Measurements from ENCODE around the gene GRIA4.

Gene GRIA4

DNA sequence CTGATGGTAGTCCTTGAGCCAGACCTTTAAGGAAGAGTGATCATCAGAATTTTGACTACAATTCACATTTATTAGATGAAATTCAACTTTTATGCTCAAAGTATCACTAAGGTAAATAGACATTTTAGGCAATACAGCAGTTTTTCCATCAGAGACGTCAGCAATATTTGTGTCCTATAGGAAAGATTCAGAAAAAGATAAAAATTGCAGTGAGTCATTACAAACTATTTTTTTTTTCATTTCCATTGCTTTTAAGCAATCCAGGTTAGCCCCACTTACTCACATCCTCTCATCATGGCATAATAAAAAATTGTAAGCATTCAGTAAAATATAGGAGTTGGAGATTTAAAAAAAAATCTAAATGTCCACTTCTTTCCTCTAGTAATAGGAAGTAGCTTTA is 365.3 kb downstream of the GRIA4 start:
- Histone ChIP-seq H3F3A (ENCODE audit: insufficient read depth) (no peaks in the 10 kb centered on the region), H3K27me3 (ENCODE audit: low read length) (no peaks in the 10 kb centered on the region), H3K27ac (ENCODE audit: low read depth, low read length) (no peak overlapping the region), H3K9me3 (ENCODE audit: insufficient read depth, low read length) (no peaks in the 10 kb centered on the region), H3K36me3 (ENCODE audit: low read length) (no peaks in the 10 kb centered on the region), H3K4me2 (ENCODE audit: low read depth, low read length, poor library complexity, severe bottlenecking) (no peak overlapping the region), H4K20me1 (ENCODE audit: low read depth, low read length) (no peaks in the 10 kb centered on the region), H3K9ac (ENCODE audit: low read length) (no peak overlapping the region), H3K9me2 (replicated peaks; ENCODE audit: insufficient read depth, low read length) (no peaks in the 10 kb centered on the region), H3K79me2 (ENCODE audit: insufficient read depth, low read length) (no peaks in the 10 kb centered on the region), H3K4me3 (ENCODE audit: insufficient read depth, low read length, poor library complexity, severe bottlenecking) (no peak overlapping the region), H2AFZ (ENCODE audit: low read depth, low read length, severe bottlenecking) (no peak overlapping the region)
- TF ChIP-seq EZH2phosphoT487 (conservative IDR thresholded peaks at IDR 0.05; ENCODE audit: low read length), result no peak
- TF ChIP-seq, protein P1, sequence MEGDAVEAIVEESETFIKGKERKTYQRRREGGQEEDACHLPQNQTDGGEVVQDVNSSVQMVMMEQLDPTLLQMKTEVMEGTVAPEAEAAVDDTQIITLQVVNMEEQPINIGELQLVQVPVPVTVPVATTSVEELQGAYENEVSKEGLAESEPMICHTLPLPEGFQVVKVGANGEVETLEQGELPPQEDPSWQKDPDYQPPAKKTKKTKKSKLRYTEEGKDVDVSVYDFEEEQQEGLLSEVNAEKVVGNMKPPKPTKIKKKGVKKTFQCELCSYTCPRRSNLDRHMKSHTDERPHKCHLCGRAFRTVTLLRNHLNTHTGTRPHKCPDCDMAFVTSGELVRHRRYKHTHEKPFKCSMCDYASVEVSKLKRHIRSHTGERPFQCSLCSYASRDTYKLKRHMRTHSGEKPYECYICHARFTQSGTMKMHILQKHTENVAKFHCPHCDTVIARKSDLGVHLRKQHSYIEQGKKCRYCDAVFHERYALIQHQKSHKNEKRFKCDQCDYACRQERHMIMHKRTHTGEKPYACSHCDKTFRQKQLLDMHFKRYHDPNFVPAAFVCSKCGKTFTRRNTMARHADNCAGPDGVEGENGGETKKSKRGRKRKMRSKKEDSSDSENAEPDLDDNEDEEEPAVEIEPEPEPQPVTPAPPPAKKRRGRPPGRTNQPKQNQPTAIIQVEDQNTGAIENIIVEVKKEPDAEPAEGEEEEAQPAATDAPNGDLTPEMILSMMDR (IDR thresholded peaks at IDR 0.05; ENCODE audit: insufficient read depth, low read length, poor library complexity, severe bottlenecking), result no peak

DNA sequence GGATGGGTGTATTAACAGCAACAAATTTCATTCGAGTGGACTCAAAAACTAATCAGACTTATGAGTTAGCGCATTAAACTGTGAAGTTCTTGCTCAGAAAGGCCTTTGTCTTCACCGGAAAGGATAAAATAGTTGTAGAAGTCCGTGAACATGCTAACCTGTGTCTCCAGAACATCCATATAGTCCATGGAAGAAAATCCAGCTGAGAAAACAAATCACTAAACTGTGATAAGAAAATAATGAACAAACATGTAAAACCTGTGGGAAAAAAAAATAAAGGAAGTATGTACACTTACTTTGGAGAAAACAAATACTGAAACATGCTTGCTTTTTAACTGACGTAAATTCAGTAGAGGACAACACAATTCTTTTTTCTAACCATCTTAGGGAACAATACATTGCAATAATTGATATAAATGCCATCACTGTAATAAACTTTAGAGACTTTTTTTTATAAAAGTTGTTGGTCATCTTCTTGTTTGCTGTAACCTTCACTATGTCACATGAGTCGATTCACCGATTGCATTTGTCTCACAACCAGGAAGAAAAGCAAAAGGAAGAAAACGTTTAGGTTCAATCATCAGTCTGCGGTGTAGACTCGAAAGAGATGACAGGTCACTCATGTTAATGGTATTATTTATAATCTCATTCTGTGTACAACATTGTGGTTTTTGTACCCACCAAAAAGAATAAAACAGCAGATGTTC is 370.3 kb downstream of the GRIA4 start:
- H3K27ac ChIP-seq (ENCODE audit: low read depth, low read length), result no peak overlapping the region
- H3K79me2 ChIP-seq (ENCODE audit: insufficient read depth, low read length), result no peaks in the 10 kb centered on the region
- H3K9me2 ChIP-seq (replicated peaks; ENCODE audit: insufficient read depth, low read length), result no peaks in the 10 kb centered on the region
- H3K9ac ChIP-seq (ENCODE audit: low read length), result no peak overlapping the region
- H3K4me3 ChIP-seq (ENCODE audit: insufficient read depth, low read length, poor library complexity, severe bottlenecking), result no peak overlapping the region
- H3K4me2 ChIP-seq (ENCODE audit: low read depth, low read length, poor library complexity, severe bottlenecking), result no peak overlapping the region
- no peaks in the 10 kb centered on the region for H3F3A ChIP-seq (ENCODE audit: insufficient read depth)
- no peaks in the 10 kb centered on the region for H3K9me3 ChIP-seq (ENCODE audit: insufficient read depth, low read length)
- no peak overlapping the region for H2AFZ ChIP-seq (ENCODE audit: low read depth, low read length, severe bottlenecking)
- no peaks in the 10 kb centered on the region for H3K36me3 ChIP-seq (ENCODE audit: low read length)
- H3K27me3 ChIP-seq (ENCODE audit: low read length), result no peaks in the 10 kb centered on the region
- TF ChIP-seq, protein P1 (IDR thresholded peaks at IDR 0.05; ENCODE audit: insufficient read depth, low read length, poor library complexity, severe bottlenecking), result no peak
- no peaks in the 10 kb centered on the region for H4K20me1 ChIP-seq (ENCODE audit: low read depth, low read length)

DNA sequence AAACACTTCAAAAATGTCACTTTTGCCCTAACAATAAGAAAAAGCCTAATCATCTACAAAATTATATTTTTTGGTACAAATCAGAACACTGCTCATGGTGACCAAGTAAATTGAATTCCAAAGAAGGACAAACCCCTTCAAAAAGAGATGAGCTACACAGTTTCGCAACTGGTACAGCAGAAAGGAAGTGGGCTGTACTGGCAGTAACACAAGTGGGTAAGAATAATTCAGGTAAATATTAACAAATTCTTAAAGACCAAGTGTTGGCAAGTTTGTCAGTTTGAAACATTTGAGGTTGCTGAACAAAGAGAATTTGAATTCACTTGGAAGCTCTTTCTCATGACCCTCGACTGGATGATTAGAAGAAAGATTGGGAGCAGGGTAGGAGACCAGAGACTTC is 376.7 kb downstream of the GRIA4 start:
- Histone ChIP-seq H3F3A (ENCODE audit: insufficient read depth) (no peaks in the 10 kb centered on the region), H3K27me3 (ENCODE audit: low read length) (no peaks in the 10 kb centered on the region), H3K9me2 (replicated peaks; ENCODE audit: insufficient read depth, low read length) (no peaks in the 10 kb centered on the region), H3K4me2 (ENCODE audit: low read depth, low read length, poor library complexity, severe bottlenecking) (no peak overlapping the region), H2AFZ (ENCODE audit: low read depth, low read length, severe bottlenecking) (no peak overlapping the region), H4K20me1 (ENCODE audit: low read depth, low read length) (no peaks in the 10 kb centered on the region), H3K4me3 (ENCODE audit: insufficient read depth, low read length, poor library complexity, severe bottlenecking) (no peak overlapping the region), H3K9ac (ENCODE audit: low read length) (no peak overlapping the region), H3K36me3 (ENCODE audit: low read length) (no peaks in the 10 kb centered on the region), H3K79me2 (ENCODE audit: insufficient read depth, low read length) (no peaks in the 10 kb centered on the region), H3K9me3 (ENCODE audit: insufficient read depth, low read length) (no peaks in the 10 kb centered on the region), H3K27ac (ENCODE audit: low read depth, low read length) (no peak overlapping the region)
- TF ChIP-seq EZH2phosphoT487 (conservative IDR thresholded peaks at IDR 0.05; ENCODE audit: low read length), result no peak
- TF ChIP-seq, protein P1 (IDR thresholded peaks at IDR 0.05; ENCODE audit: insufficient read depth, low read length, poor library complexity, severe bottlenecking), result no peak
